GM12878 (cell line): Measurements from ENCODE around the gene CATSPERD. TPM values are rescaled to one million over a fixed set of nuclear protein-coding genes. Genes with fewer than 3 reads are reported as not detected.

Source experiments
- ATAC-seq: fragments of 200-7000 bp; cut with Tn5 transposase; 3 replicates; pipeline ENCODE4 v1.9.1; 2020; ENCODE audit warnings: mild to moderate bottlenecking, moderate library complexity
- BruUV-seq: library from RNA; stranded (reverse); fragments of 400-500 nt; replicated peaks from 2 replicates; lab custom pipeline; 2021; lab: Mats Ljungman, UMichigan
- CTCF ChIA-PET: fragments of 300-600 bp; sonication (Branson Sonifier 250); formaldehyde crosslinking; extraction: SDS; loops from one replicate; lab custom pipeline; 2021; ENCODE audit warnings: inconsistent platforms; lab: Yijun Ruan, JAX
- POLR2A ChIA-PET: fragments of 350-600 bp; formaldehyde crosslinking; extraction: SDS; loops from one replicate; lab custom pipeline; 2021; ENCODE audit warnings: inconsistent platforms; lab: Charles Lee
- RAD21 ChIA-PET: fragments of 300-600 bp; sonication (Branson Sonifier 250); formaldehyde crosslinking; loops from one replicate; lab custom pipeline; 2023; ENCODE audit warnings: antibody characterized with exemption; ENCODE audit not compliant: unreplicated experiment; lab: Charles Lee
- SMC1A ChIA-PET: fragments of 300-600 bp; sonication (Branson Sonifier 250); formaldehyde crosslinking; loops from one replicate; lab custom pipeline; 2023; ENCODE audit not compliant: unreplicated experiment, uncharacterized antibody; lab: Charles Lee
- DNase-seq: peaks from one replicate; pipeline ENCODE4 v3.0.0-alpha.2; 2011; ENCODE audit warnings: low read depth, low spot score
- FAIRE-seq: peaks from 3 replicates; lab custom pipeline; 2011; peaks lifted over from hg19 to GRCh38; lab: Jason Lieb, UNC
- H2AFZ ChIP-seq: 2 replicates; pipeline ENCODE4 v1.6.0; 2011; ENCODE audit warnings: low read depth, low read length, control low read depth; ENCODE audit not compliant: control insufficient read depth
- H3K27ac ChIP-seq: 2 replicates; pipeline ENCODE4 v1.5.1; 2011; ENCODE audit warnings: control low read depth; ENCODE audit not compliant: control insufficient read depth, insufficient read depth
- H3K27me3 ChIP-seq, 2 experiments: replicated peaks in 1 of 2; 2 replicates each; pipeline versions ENCODE4 v1.6.0 to v1.6.1; 2011; ENCODE audit warnings: low read length in 1 of 2; ENCODE audit not compliant: control insufficient read depth in 2 of 2, insufficient read depth in 2 of 2
- H3K36me3 ChIP-seq, 2 experiments: 2 replicates each; pipeline ENCODE4 v1.5.1; 2011; ENCODE audit warnings: low read length in 1 of 2; ENCODE audit not compliant: control insufficient read depth in 2 of 2, insufficient read depth in 2 of 2
- H3K4me1 ChIP-seq: 2 replicates; pipeline ENCODE4 v1.6.1; 2011; ENCODE audit warnings: mild to moderate bottlenecking, low read length, moderate library complexity, mixed read lengths; ENCODE audit not compliant: control insufficient read depth, insufficient read depth
- H3K4me2 ChIP-seq: 2 replicates; pipeline ENCODE4 v1.6.0; 2011; ENCODE audit warnings: control low read depth; ENCODE audit not compliant: control insufficient read depth, insufficient read depth
- H3K4me3 ChIP-seq: fragments of 200-600 bp; sonication (generic); 2 replicates; pipeline ENCODE4 v1.5.1; 2016
- H3K79me2 ChIP-seq: 2 replicates; pipeline ENCODE4 v1.6.0; 2011; ENCODE audit warnings: low read length; ENCODE audit not compliant: control insufficient read depth, insufficient read depth
- H3K9ac ChIP-seq: 2 replicates; pipeline ENCODE4 v1.8.0; 2011; ENCODE audit warnings: low read length, control low read depth, mixed read lengths; ENCODE audit not compliant: control insufficient read depth, insufficient read depth
- H3K9me3 ChIP-seq: replicated peaks from 3 replicates; pipeline ENCODE4 v1.5.1; 2011; ENCODE audit warnings: mild to moderate bottlenecking, low read length; ENCODE audit not compliant: control insufficient read depth, insufficient read depth
- H4K20me1 ChIP-seq: 2 replicates; pipeline ENCODE4 v1.6.0; 2011; ENCODE audit not compliant: control insufficient read depth, insufficient read depth
- BMI1 ChIP-seq: fragments of 450-650 bp; IDR thresholded peaks from 2 replicates; pipeline ENCODE4 v1.6.1; 2016; ENCODE audit warnings: mild to moderate bottlenecking, moderate library complexity, borderline replicate concordance
- CBFB ChIP-seq: IDR thresholded peaks from 2 replicates; pipeline ENCODE4 v1.6.1; 2016; ENCODE audit warnings: antibody characterized with exemption, low read depth
- CBX3 ChIP-seq: fragments of 200-600 bp; sonication (generic); IDR thresholded peaks from 2 replicates; pipeline ENCODE4 v1.6.1; 2016; ENCODE audit warnings: low read depth, borderline replicate concordance
- DPF2 ChIP-seq: fragments of 450-650 bp; IDR thresholded peaks from 2 replicates; pipeline ENCODE4 v1.6.1; 2017; ENCODE audit warnings: mild to moderate bottlenecking
- GATAD2B ChIP-seq: fragments of 450-650 bp; conservative IDR thresholded peaks from 2 replicates; pipeline ENCODE4 v1.6.1; 2017; ENCODE audit warnings: low read depth, mild to moderate bottlenecking, moderate library complexity
- HCFC1 ChIP-seq: fragments of 150-350 bp; IDR thresholded peaks from 2 replicates; pipeline ENCODE4 v1.6.1; 2014; ENCODE audit warnings: low read length
- MEF2A ChIP-seq: IDR thresholded peaks from 2 replicates; pipeline ENCODE4 v1.6.1; 2011; ENCODE audit warnings: low read depth, mild to moderate bottlenecking, low read length, moderate library complexity; ENCODE audit not compliant: insufficient read depth
- MTA2 ChIP-seq: fragments of 450-650 bp; IDR thresholded peaks from 2 replicates; pipeline ENCODE4 v1.6.1; 2016; ENCODE audit warnings: low read depth, mild to moderate bottlenecking, moderate library complexity
- MXI1 ChIP-seq: fragments of 150-350 bp; IDR thresholded peaks from 2 replicates; pipeline ENCODE4 v1.6.1; 2011; ENCODE audit warnings: low read depth, mild to moderate bottlenecking, inconsistent platforms, low read length, improper control_type of control experiment
- NR2C1 ChIP-seq: fragments of 450-650 bp; IDR thresholded peaks from 2 replicates; pipeline ENCODE4 v1.6.1; 2017; ENCODE audit warnings: antibody characterized with exemption, mild to moderate bottlenecking, moderate library complexity
- SMARCA5 ChIP-seq: fragments of 450-650 bp; IDR thresholded peaks from 2 replicates; pipeline ENCODE4 v1.6.1; 2017; ENCODE audit warnings: mild to moderate bottlenecking
- SREBF1 ChIP-seq: IDR thresholded peaks from 2 replicates; pipeline ENCODE4 v1.6.1; 2012; ENCODE audit warnings: mild to moderate bottlenecking, low read length
- STAT3 ChIP-seq: IDR thresholded peaks from 2 replicates; pipeline ENCODE4 v1.6.1; 2011; ENCODE audit warnings: low read depth, low read length, improper control_type of control experiment
- ZBTB4 ChIP-seq: fragments of 450-650 bp; formaldehyde crosslinking; IDR thresholded peaks from 2 replicates; pipeline ENCODE4 v1.4.0; 2022; ENCODE audit warnings: mild to moderate bottlenecking, moderate library complexity
- WGBS: methylation state at CpG from one replicate; pipeline ENCODE4 v1.1.6; 2016; ENCODE audit warnings: low lambda C conversion rate; ENCODE audit not compliant: insufficient replicate concordance, insufficient coverage; ENCODE audit errors: missing lambda C conversion rate; 5-methylcytosine and 5-hydroxymethylcytosine counted together
- in situ Hi-C: fragments of 300-500 bp; cut with MboI; formaldehyde crosslinking; loops from 9 replicates; pipeline ENCODE4 v1.14.3; 2018; ENCODE audit warnings: mixed read lengths
- intact Hi-C: fragments of 100-400 bp; cut with micrococcal nuclease; formaldehyde crosslinking; loops from one replicate; pipeline ENCODE4 v1.14.2; 2022; ENCODE audit not compliant: unreplicated experiment
- polyA plus RNA-seq, 11 experiments: library from polyadenylated mRNA; depleted of rRNA in 4 of 11; unstranded in 6 of 11; stranded (reverse) in 5 of 11; fragments of >200 nt; fragmentation: Nextera tagmentation in 4 of 11; fragmentation: Illumina TruSeq in 1 of 11; extraction: Ambion mirVana in 4 of 11; extraction: Trizol in 1 of 11; gene quantifications; 1 replicate in 1 of 11; 2 replicates in 10 of 11; pipeline versions ENCODE4 v1.2.1 to v1.2.3, GENCODE V29; 2011 to 2016; ENCODE audit warnings: inconsistent platforms in 2 of 11, missing spikeins in 2 of 11, low read depth in 1 of 11
- total RNA-seq, 4 experiments: library from RNA; depleted of rRNA in 3 of 4; stranded (reverse); fragments of >200 nt in 3 of 4; fragmentation: Illumina TruSeq in 1 of 4; extraction: Trizol in 1 of 4; gene quantifications; 2 replicates each; pipeline versions ENCODE4 v1.2.1 to v1.2.3, GENCODE V29; 2013 to 2021
- TF ChIP-seq, protein P1 (sequence below): fragments of 150-350 bp; IDR thresholded peaks from 2 replicates; pipeline ENCODE4 v1.6.1; 2016; ENCODE audit warnings: low read depth, low read length
- TF ChIP-seq, protein P2 (sequence below): fragments of 450-650 bp; IDR thresholded peaks from 2 replicates; pipeline ENCODE4 v1.6.1; 2016; ENCODE audit warnings: mild to moderate bottlenecking

The CATSPERD gene
- total and polyA plus RNA-seq, 10 of the 15 experiments (the other 5 are each of a cell fraction or from before 2014, with no cell fraction given): 0.02 to 0.38 (median 0.11) TPM; not detected in 5

GRCh38 chr19:5682107-5682482 is 38.3 kb upstream of the CATSPERD start (continued):
- TF ChIP-seq, protein P1, sequence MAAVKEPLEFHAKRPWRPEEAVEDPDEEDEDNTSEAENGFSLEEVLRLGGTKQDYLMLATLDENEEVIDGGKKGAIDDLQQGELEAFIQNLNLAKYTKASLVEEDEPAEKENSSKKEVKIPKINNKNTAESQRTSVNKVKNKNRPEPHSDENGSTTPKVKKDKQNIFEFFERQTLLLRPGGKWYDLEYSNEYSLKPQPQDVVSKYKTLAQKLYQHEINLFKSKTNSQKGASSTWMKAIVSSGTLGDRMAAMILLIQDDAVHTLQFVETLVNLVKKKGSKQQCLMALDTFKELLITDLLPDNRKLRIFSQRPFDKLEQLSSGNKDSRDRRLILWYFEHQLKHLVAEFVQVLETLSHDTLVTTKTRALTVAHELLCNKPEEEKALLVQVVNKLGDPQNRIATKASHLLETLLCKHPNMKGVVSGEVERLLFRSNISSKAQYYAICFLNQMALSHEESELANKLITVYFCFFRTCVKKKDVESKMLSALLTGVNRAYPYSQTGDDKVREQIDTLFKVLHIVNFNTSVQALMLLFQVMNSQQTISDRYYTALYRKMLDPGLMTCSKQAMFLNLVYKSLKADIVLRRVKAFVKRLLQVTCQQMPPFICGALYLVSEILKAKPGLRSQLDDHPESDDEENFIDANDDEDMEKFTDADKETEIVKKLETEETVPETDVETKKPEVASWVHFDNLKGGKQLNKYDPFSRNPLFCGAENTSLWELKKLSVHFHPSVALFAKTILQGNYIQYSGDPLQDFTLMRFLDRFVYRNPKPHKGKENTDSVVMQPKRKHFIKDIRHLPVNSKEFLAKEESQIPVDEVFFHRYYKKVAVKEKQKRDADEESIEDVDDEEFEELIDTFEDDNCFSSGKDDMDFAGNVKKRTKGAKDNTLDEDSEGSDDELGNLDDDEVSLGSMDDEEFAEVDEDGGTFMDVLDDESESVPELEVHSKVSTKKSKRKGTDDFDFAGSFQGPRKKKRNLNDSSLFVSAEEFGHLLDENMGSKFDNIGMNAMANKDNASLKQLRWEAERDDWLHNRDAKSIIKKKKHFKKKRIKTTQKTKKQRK: no peak
- TF ChIP-seq MTA2 (no peak), SREBF1 (no peak)
- TF ChIP-seq, protein P2, sequence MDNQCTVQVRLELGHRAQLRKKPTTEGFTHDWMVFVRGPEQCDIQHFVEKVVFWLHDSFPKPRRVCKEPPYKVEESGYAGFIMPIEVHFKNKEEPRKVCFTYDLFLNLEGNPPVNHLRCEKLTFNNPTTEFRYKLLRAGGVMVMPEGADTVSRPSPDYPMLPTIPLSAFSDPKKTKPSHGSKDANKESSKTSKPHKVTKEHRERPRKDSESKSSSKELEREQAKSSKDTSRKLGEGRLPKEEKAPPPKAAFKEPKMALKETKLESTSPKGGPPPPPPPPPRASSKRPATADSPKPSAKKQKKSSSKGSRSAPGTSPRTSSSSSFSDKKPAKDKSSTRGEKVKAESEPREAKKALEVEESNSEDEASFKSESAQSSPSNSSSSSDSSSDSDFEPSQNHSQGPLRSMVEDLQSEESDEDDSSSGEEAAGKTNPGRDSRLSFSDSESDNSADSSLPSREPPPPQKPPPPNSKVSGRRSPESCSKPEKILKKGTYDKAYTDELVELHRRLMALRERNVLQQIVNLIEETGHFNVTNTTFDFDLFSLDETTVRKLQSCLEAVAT: no peak
- TF ChIP-seq, all 136 proteins: peak for 0

DNA sequence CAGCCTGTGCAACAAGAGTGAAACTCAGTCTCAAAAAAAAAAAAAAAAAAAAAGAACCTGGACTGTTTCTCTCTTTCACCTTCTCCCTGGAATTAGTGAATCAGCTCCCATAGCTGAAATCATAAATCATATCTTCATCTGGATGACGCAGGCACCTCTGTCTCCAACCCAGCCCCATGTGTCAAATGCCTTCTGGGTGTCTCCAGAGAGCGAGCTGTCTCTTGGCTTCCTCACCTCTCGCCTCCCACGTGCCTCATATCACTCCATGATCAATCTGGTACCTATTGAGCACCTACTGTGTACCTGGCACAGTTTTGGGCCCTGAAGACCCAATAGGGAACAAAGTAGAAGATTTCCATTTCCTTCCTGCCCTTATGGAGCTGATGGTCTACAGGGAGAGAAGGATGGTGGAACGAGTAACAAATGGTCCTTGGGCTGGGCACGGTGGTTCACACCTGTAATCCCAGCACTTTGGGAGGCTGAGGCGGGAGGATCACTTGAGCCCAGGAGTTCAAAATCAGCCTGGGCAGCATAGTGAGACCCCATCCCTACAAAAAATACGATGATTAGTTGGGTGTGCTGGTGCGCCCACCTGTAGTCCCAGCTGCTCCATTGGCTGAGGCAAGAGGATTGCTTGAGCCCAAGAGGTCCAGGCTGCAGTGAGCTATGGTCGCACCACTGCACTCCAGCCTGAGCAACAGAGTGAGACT is 37.1 kb upstream of the CATSPERD start:
- Histone ChIP-seq H2AFZ (no peak overlapping the region), H3K9me3 (no peaks in the 10 kb centered on the region; the same call in 2 of the 3 replicates), H3K36me3 (no peaks in the 10 kb centered on the region; a peak in 1 of 4 replicates), H3K79me2 (peaks cover 12% of the 10 kb centered on the region), H3K4me3 (no peak overlapping the region), H3K27ac (no peak overlapping the region), H3K4me1 (peaks cover 5% of the 10 kb centered on the region; the same call in 1 of the 2 replicates), H3K27me3 (no peaks in the 10 kb centered on the region), H3K9ac (no peak overlapping the region), H3K4me2 (no peak overlapping the region), H4K20me1 (no peaks in the 10 kb centered on the region)
- no peak for FAIRE-seq
- CTCF ChIA-PET: no interaction called here
- 68% methylated on average over 10 of the region's 10 CpGs for WGBS
- RAD21 ChIA-PET: no interaction called here
- SMC1A ChIA-PET: no interaction called here
- POLR2A ChIA-PET: interaction anchor here (0.6 kb wide), 1 partner anchor 36 kb away, joined by 4 read pairs; no protein-coding TSS in a partner anchor
- in situ Hi-C loops (loop anchor here (10.0 kb wide), 1 partner anchor 1439 kb away; the partner anchor contains the start of gene YJU2), intact Hi-C loops (no loop called here)
- ATAC-seq: no peak
- BruUV-seq: no TSS peak
- no peak for DNase-seq
- TF ChIP-seq CBFB: no peak
- no peak for TF ChIP-seq GATAD2B
- no peak for TF ChIP-seq SMARCA5
- no peak for TF ChIP-seq MXI1
- no peak for TF ChIP-seq MEF2A
- no peak for TF ChIP-seq STAT3
- no peak for TF ChIP-seq CBX3
- TF ChIP-seq HCFC1: no peak
- TF ChIP-seq DPF2: no peak
- no peak for TF ChIP-seq ZBTB4 (CRISPR knock-in tag)
- no peak for TF ChIP-seq BMI1
- no peak for TF ChIP-seq NR2C1
